Activated CD8-positive, alpha-beta memory T cell treated with anti-CD3 and anti-CD28 coated beads, Interleukin-2, amount 50 U/mL, for 48 hours (primary cell): ENCODE data around the gene UST.
"Not testable (repeated sequence)": the region's sequence is repeated elsewhere in the genome, so short reads cannot be mapped to it uniquely, and the experiment has no call there.

Experiments used
- DNase-seq: peaks from one replicate; pipeline ENCODE4 v3.0.0-alpha.2; 2020

The UST gene

DNA sequence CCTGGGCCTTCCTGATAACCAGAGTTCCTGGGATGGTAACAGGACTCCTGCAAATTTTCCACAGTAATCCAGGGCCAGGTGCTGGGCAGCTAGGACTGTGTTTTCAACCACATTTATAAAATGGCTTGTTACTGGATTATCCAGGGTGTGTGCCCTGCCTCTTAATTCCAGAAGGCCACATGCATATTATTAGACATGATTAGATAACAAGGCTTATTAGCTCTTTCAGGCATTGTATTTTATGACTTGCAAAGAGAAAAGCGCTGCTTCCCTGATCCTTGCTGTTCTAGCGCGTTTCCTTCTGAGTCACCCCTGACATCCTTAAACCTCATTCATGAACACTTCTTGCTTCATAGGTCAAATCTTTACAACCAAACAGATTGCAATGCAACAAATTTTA is 208.6 kb downstream of the UST start:
- DNase-seq: no peak

DNA sequence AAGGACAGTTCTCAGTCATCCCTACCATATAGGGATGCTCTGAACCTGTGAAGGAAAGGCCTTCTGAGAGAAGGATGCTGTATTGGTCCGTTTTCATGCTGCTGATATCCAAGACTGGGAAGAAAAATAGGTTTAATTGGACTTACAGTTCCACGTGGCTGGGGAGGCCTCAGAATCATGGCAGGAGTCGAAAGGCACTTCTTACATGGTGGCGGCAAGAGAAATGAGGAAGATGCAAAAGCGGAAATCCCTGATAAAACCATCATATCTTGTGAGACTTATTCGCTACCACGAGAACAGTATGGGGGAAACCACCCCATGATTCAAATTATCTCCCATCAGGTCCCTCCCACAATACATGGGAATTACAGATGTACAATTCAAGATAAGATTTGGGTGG is 209.3 kb downstream of the UST start:
- not testable (repeated sequence) for DNase-seq

DNA sequence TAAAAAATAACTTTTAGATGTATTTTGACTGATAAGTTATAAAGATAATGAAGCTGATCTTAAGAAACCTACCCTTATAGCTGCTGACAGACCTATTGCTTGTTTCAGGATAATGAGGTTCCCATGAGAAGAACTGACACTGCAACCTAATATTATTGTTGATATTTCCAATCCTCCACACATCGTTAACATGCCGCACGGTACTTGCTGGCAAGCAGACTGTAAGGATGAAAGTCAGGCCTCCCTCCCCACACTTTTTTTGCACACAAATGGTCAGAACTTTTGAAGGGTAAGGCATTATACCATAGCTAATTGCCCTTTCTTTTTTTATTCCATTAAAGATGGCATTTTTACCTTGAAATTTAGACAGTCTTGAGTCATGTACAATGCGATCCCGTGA is 210.9 kb downstream of the UST start:
- no peak for DNase-seq

DNA sequence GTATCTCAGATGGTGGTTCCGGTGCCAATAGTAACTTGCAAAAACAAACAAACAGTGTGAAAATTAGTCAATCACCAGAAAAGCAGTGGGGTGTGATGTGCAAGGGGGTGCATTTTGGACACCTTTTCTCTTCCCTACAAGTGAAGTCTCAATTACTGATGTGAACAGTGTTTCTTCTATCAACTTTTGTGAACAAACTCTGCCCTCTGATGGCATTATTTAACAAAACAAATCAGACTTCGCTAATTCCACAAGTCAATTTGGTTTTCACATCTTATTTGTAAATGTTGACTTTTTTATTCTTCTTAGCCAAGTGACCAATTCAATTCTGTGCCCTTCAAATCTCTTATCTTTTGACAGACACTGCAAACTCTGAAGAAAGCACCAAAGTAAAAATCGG is 212.2 kb downstream of the UST start:
- DNase-seq: no peak

DNA sequence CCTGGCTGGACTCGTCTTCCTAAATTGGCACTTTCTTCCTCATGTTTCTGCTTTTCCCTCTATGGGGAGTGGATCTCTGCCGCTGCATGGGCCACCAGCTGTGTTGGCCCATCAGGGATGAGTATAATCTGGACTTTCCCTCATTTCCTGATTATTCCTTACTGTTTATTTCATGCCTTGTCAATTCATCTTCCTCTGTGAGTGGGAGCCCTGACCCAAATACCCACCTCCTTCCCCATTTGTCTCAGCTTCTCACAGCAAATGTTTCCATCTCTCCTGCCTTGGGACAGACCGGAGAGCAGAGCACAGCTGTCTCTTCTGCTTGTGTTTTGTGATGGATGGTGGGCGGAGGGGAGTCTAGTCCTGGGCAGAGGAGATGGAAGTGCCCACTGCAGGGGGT is 212.7 kb downstream of the UST start:
- no peak for DNase-seq

DNA sequence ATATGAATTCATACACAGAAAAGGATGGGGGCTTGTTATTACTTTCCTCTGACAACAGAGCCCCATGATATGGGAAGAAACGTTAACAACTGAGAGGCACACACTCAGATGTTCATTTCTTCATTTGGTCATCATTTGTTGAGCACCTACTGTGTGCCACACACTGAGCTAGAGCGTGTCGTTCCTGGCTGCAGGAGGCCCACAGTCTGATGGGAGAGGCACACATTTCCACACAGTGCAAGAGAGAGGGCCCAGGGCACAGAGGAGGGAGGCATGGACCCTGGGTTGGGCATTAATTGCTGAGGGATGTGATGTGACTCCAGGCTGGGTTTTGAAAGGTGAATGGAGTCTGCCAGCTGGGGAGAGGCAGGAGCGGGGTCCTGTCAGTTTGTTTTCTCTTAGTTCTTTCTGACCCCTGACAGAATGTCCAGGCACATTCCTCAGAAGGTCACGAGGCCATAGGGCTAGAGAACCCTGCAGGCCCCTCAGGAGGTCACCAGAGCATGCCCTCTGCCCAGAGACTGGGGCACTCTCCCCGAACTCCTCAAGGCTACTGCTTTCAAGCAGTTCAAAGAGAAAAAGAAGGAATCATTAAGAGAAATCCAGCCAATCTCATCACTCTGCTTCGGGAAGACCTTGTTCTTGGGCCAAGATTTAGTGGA is 216.2 kb downstream of the UST start:
- DNase-seq: no peak

DNA sequence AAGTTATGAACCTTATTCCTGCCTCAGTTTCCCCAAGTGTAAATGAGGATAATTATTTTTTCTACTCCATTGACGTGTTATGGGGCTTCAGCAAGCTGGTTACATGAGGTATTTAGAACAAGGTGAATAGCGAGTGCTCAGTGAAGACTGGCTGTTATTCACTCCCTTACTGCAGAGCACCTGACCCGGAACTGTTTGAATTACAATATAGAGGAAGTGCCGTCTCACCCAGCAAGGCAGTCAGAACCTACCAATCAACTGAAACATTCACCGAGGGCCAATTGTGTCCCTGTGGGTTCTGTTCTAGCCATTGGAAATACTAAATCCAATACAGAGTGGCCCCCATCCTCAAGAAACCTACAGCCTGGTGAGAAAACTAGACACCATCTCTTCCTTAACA is 216.9 kb downstream of the UST start:
- no peak for DNase-seq

DNA sequence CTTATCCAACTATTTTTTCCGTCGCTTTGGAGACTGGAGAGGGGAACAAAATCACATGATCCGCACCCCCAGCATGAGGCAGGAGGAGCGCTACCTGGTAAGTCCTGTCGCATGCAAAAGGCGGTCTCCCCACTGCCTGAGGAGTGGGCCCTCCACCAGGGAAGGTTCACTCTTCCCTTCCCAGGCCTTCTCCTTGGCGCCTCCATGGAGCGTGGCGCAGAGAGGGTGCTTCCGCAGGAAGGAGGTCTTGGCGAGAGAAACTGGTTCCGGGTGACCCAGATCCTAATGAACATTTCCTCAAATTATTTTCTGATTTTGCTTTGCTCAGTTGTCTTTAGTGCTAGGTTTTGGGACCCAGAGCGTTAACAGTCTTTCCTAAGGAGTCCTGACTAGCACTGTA is 217.6 kb downstream of the UST start:
- no peak for DNase-seq

DNA sequence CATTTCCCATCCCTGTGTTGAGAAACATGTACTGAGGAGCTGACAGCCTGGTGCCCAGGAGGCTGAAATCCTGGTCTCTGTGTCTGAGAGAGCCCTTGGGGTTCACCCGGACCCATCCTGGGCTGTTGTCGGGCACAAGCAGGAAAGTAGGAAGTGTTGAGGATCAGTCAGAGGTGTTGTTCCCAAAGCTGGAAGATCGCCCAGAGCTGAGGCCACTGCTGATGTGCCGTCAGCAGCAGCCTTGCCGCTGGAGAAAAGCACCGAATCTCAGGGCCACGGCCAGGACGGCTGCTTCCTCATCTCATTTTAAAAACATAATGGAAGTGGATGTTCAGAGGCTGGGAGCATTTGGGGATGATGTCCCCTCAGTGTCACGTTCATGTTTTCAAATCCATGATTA is 218.5 kb downstream of the UST start:
- DNase-seq: no peak

DNA sequence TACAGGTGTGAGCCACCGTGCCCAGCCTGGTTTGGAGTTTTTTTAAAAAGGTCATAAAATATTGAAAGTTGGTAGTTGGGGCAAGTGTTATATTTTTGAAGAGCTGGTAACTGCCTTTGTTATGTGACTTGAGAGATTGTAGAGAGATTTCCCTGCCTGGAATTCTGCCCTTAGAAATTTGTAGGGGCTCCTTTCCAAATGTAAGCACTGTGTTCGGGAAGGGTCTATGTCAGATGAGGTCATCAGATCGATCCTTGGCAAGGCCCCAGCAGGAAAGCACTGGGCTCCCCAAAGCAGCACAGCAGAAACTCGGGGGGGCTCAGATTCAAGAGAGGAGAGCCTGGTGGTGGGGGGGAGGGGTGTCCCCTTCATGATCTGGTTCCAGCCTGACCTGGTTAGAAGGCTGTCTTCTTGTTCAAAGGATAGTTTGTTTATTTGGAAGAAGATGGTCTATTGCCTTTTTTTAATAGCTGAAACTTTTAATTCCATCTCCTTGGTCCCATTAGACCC is 220.2 kb downstream of the UST start:
- no peak for DNase-seq

DNA sequence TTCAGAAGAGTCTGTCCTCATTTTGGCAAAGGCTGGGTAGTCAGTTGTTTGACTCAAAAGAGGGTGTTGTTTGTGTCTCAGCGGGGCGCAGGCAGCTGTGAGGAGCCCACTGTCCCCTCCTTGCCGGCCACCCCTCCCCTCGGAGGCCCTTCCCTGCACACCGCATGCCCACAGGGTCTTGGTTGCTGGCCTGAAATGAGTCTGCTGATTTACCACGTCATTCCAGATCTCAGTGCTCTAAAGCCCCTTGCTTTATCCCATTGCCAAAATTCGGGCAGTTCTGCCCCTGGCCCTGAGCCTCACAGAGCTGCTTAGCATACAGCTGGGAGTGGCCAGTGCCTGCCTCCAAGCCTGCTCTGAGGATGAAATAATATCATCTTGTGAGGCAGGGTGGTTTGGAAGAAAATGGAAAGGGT is 220.7 kb downstream of the UST start:
- no peak for DNase-seq

DNA sequence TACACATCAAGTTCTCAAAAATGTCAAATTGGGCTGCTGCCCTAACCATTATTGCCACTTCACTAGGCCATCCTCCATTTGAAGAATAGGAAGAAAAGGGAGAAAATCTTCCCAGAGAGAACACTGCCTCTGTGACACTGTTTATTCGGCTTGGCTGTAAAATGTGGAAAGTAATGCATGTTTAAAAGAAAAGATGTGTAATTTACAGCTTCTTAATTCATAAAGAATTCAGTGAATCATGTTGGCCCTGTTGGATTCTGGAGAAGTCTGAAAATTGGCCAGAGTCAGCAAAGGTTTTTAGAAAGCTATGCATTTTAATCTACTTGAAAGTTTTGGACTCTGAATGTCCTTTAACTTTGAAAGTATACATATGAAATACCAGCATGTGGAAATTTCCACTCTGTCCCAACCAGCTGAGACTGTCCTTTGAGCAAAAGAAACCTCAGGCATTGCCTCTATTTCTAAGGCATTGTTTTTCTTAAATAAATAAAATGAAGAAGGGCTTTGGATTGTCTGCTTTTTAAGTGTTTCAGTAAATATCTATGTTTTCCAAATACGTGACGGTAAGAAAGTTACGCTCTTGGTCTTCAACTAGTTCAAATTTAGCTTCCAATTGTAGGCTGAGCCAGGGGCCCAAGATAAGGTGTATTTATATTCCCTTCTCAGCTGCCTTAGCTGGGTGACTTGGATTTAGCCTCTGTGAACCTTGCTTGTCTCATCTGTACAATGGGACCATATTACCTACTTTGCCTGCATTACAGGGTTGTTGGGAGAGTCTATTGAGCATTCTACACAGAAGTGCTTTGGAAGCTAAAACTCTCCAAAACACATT is 222.2 kb downstream of the UST start:
- no peak for DNase-seq

DNA sequence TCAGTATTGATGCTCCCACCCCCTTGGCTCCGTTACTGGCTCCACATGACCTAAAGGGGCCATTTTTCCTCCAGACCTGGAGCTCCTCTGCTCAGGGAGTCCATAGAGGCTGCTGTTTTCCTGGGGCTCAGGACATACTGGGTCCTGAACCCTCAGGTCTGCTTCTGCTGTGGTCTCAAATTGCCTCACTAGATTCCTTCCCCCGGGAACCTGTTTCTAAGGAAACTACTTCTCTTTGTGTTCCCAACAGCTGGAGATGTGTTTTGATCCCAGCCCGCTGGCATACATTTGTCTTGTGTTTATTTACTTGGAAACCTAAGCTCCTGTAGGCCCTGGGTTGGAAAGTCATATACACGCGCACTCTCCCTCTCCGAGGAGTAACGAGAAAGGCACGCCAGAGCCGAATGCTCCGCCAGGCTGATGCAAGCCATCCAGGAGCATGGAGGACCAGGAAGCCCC is 222.8 kb downstream of the UST start:
- DNase-seq: no peak

DNA sequence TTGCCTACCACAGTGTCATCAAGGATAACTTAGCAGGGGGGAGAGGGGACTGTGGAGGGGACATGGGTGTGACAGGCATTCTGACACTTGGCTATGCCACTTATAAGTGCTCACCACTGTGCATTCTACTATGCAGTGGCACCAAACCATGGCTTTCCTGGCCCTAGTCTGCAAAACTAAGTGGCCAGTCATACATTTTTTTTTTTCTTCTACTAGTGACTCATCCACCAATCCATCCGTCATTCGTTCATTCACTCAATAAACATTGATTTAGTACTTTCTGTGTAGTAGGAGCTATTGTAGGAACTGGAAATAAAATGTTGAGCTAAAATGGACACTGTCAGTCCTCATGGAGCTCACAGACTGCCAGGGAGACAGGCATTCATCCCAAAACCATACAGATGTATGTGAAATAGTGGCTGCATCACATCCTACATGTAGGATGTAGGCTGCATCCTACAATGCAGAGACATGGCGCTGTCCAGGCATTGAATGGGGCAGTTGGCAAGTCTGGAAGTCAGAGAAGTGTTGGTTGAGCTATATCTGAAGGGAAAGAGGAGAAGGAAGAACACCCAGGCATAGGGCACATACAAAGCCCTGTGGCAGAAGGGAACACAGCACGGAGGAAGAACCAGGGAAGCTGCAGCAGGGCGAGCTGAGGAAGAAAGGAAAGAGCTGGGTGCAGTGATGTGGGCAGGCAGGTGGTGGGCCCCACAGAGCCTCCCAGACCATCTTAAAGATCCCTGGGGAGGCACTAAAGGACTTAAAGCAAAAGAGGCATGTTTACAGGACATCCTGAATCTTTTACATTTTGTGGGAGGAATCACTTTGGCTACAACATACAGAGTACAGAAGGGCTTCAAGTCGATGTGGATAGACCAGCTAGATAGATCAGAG is 224.4 kb downstream of the UST start:
- DNase-seq: no peak

DNA sequence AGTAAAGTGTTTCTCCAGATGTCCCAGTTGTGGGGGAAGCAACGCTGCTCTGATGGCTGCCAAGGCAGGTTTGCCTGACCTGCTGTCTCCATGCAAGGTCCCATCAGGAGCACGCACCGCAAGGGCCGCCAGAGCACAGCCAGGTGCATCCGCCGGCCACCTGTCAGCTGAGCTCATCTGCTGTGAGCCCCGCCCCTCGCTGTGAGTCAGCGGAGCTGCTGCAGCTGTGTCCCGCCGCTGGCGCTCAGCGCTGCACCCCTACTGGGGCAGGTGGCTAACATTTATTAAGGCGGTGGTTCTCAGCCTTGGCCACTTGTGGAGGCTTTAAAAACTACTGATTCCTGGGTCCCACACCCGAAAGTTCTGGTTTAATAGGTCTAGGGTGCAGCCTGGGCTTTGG is 225.7 kb downstream of the UST start:
- DNase-seq: peak; percentile 61

DNA sequence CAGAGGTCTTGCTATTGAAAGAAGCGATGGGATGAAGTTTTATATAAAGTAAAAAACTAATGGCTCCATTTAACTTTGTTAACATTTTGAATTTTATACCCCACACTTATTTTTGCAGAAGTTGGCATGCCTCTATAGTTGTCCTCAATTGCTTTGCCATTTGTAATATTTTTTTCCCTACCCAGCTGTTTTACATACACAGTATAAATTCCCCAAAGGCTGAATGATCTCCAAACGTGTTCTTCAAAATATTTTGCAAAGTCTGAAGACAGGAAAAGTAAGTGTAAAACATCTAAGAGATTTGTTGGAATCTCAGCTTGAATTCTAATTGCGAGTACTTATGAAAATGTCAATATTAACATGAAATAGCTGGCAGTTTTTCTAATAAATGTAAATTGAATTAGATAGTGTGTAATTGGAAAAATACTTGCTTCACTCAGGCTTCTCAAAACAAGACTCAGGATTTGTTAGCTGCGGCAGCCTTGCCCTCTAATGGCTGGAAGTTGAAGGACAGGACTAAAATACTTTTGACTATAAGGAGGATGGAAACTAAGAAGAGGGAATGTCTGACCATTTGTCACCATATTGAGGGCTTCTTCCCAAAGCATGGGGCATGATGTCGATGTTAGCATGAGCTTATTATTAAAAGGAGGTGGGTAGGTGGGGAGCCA is 226.8 kb downstream of the UST start:
- DNase-seq: no peak

DNA sequence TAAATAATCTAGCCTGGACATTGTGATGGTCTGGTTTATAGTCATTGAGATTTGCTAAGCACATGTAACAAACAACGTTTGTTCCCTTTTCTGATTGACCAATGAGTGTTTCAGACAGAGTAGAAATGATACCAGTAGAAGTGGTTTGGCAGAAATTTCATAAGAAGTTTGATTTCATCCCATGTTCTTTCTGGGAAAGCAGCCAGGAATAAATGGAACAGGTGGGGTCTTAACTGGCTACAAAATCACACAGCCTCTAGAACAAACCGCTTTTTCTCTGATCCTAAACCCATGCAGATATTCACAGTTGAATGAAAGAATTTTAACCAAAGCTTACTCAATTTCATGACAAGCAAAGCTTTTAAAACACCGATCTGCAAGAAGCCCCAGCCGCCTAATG is 227.5 kb downstream of the UST start:
- no peak for DNase-seq

DNA sequence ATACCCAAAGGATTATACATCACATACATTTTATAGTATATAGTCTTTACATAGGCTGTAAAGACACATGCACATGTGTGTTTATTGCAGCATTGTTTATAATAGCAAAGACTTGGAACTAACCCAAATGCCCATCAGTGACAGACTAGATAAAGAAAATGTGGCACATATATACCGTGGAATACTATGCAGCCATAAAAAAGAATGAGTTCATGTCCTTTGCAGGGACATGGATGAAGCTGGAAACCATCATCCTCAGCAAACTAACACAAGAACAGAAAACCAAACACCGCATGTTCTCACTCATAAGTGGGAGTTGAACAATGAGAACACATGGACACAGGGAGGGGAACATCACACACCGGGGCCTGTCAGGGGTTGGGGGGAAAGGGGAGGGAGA is 231.5 kb downstream of the UST start:
- DNase-seq: not testable (repeated sequence)

DNA sequence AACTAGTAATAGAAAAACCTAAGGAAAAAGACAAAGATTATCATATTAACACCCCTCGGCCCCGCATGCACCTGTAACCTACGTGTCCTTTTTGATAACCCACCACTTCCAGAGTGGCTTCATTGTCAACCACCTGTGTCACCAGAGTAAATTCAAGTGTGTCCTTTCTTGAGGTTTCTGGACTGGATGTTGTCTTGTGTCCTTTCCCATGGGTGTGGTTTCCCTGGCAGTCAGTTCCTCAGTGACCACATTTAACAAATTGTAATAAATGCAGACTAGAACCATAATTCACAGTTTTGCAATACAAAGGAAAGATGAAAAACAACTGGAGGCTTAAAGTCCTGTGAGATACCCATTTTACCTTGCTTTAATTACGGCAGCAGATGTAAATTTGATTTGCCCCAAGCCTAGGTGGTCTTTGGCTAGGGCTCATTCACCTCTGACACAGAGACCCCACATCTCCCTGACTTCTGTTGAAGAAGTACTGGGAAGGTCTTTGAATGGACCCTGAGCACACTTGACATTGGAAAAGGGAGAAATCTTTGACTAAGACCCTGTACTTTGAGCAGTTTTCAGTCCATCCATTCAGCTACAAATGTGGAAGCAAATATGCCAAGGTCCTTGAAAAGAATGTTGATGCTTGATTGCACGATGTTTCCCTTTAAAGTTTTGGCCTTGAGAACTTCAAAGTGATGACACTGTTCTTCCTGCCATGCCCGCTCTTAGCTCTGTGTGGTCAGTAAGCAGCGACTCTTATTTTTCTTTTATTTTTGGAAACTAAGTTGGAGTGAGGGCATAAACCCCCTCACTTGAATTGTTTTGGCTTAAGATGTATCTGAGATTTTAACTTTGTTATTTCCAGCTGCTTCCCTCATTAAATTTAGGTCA is 232.4 kb downstream of the UST start:
- no peak for DNase-seq

DNA sequence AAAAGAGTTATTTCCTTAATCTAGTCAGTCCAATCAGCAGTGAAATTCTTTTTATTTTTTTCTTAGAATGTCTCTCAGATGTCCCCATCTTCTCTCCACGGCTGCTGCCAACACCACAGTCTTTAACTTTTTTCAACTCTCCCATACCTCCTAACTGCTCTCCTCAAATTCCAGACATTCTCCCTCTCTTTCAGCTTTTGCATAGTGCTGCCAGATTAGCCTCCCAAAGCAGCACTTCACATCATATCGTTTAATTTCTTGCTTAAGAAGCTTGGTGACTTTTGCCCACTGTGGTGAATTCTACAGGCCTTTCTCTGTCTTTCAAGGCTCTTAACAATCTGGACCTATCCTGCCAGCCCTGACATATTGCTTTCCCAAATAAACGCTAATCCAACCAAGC is 233.4 kb downstream of the UST start:
- DNase-seq: no peak

DNA sequence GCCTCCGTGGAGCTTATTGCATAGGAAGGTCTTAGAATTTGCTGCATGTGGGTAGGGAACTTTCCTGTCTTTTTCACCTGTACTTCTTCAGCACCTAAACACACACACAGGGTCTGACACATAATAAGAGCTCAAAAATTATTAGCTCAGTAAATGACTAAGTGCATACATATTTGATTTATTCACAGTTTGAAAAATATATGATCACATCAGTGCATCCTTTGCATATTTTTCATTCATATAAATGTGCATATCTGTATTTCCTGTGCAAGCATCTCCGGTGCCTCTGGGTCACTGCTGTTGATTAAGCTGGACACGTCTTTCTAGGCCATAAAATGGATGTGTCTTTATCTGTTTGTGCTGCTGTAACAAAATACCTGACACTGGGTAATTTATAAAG is 234.7 kb downstream of the UST start:
- no peak for DNase-seq
